ENCODE results near the gene BANF2. TPM values are rescaled to one million over a fixed set of nuclear protein-coding genes. Genes with fewer than 3 reads are reported as not detected.
A peak's percentile ranks its signal among the peaks of the same experiment; 100 is the strongest.

Gene BANF2
- total and polyA plus RNA-seq, 2 experiments from 2014 or later, result not detected

DNA sequence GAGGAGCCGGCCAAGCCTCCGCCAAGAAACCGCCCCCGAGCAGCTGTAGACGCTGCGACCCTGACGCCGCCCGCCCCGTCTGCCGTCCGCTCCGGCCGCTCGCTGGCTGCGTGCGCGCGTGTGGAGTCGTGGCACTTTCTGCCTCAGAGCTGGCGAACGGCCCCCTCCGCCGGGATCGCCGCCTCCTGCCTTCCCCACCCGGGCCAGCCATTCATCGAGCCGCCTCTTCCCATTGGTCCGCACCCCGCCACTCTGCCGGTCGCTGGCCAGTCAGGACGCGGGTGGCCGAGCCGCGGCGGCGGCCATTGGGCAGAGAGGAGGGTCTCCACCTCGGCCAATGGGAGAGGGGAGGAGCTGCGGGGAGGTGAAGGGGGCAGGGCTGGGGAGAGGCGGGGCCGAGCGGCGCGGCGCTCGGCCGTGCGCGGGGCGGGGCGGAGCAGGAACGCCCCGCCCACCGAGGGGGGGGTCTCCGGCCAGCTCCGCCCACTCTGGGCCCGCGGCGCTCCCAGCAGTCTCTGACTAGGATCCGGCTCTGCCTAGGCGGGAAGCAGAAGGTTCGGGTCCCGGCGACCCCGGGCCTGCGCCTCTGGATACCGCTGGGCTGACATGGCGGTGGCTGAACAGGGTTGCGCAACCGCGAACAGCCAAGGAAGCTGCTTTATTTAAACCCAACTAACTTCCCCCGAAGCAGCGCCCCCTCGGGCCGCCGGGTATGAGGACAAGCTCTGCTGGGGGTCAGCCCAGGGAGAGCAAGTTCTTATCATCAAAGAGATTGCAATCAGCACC, 17.5 kb upstream of the BANF2 start, which contains the start of gene RRBP1 (continued):
- TF ChIP-seq CREB1 (CRISPR knock-in tag; IDR thresholded peaks at IDR 0.05; ENCODE audit: low read depth), result peak; percentile 14; the same call in 1 of the 2 replicates

DNA sequence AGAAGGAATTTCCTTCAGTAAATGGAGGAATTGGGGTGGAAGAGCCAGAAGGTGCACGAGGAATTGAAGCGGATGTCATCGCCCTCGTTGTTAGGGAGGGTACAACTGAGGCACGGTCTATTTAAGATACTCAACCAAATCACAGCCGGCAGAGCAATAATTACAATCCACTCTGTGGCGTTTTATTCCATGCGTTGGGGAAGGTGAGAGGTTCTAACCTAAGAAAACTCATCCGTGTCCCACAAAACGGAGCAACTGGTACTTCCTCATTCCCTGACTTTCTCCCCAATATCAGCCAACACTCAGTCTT, 16.9 kb upstream of the BANF2 start:
- H2AFZ ChIP-seq, result peak overlapping the region; percentile 57; the same call in 1 of the 2 replicates

More for the DNA sequence above, 16.9 kb upstream of the BANF2 start:
- no peaks in the 10 kb centered on the region for H3K9me2 ChIP-seq (ENCODE audit: insufficient read depth)
- TF ChIP-seq EZH2phosphoT487 (IDR thresholded peaks at IDR 0.05; ENCODE audit: unreplicated experiment), result no peak
- TF ChIP-seq, protein P1, sequence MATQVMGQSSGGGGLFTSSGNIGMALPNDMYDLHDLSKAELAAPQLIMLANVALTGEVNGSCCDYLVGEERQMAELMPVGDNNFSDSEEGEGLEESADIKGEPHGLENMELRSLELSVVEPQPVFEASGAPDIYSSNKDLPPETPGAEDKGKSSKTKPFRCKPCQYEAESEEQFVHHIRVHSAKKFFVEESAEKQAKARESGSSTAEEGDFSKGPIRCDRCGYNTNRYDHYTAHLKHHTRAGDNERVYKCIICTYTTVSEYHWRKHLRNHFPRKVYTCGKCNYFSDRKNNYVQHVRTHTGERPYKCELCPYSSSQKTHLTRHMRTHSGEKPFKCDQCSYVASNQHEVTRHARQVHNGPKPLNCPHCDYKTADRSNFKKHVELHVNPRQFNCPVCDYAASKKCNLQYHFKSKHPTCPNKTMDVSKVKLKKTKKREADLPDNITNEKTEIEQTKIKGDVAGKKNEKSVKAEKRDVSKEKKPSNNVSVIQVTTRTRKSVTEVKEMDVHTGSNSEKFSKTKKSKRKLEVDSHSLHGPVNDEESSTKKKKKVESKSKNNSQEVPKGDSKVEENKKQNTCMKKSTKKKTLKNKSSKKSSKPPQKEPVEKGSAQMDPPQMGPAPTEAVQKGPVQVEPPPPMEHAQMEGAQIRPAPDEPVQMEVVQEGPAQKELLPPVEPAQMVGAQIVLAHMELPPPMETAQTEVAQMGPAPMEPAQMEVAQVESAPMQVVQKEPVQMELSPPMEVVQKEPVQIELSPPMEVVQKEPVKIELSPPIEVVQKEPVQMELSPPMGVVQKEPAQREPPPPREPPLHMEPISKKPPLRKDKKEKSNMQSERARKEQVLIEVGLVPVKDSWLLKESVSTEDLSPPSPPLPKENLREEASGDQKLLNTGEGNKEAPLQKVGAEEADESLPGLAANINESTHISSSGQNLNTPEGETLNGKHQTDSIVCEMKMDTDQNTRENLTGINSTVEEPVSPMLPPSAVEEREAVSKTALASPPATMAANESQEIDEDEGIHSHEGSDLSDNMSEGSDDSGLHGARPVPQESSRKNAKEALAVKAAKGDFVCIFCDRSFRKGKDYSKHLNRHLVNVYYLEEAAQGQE (IDR thresholded peaks at IDR 0.05; ENCODE audit: unreplicated experiment), result no peak
- TF ChIP-seq, protein P2, sequence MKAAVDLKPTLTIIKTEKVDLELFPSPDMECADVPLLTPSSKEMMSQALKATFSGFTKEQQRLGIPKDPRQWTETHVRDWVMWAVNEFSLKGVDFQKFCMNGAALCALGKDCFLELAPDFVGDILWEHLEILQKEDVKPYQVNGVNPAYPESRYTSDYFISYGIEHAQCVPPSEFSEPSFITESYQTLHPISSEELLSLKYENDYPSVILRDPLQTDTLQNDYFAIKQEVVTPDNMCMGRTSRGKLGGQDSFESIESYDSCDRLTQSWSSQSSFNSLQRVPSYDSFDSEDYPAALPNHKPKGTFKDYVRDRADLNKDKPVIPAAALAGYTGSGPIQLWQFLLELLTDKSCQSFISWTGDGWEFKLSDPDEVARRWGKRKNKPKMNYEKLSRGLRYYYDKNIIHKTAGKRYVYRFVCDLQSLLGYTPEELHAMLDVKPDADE (IDR thresholded peaks at IDR 0.05), result no peak
- no peak for TF ChIP-seq ZNF114 (CRISPR knock-in tag; IDR thresholded peaks at IDR 0.05)
- H3K27ac ChIP-seq (ENCODE audit: low read depth), result peak overlapping the region; percentile 61
- H3K4me3 ChIP-seq, result peak overlapping the region; percentile 55
- Mint-ChIP-seq H3K9me3 (peaks cover 12% of the 10 kb centered on the region; the same call in 1 of the 3 replicates), H3K27ac (peak overlapping the region; percentile 78), H3K36me3 (ENCODE audit: low read depth) (peaks cover 19% of the 10 kb centered on the region), H3K4me3 (peak overlapping the region; percentile 82), H3K27me3 (ENCODE audit: insufficient read depth, low read depth, poor library complexity) (peaks cover 12% of the 10 kb centered on the region), H3K4me1 (peaks cover 32% of the 10 kb centered on the region)
- H3K79me2 ChIP-seq (replicated peaks; ENCODE audit: insufficient read depth), result peaks cover 31% of the 10 kb centered on the region
- H3F3A ChIP-seq (replicated peaks; ENCODE audit: low read depth), result 0 out of 2 replicates have a peak, but pooled peaks cover 4% of the 10 kb centered on the region
- no peak for ATAC-seq
- peak overlapping the region; percentile 76 for H3K4me2 ChIP-seq
- no peaks in the 10 kb centered on the region for H3K36me3 ChIP-seq (ENCODE audit: insufficient read depth)
- no peaks in the 10 kb centered on the region for H3K27me3 ChIP-seq (ENCODE audit: insufficient read depth)
- DNase-seq (ENCODE audit: low spot score), result no peak
- H4K20me1 ChIP-seq (replicated peaks; ENCODE audit: insufficient read depth), result peaks cover 24% of the 10 kb centered on the region
- peaks cover 24% of the 10 kb centered on the region for H3K4me1 ChIP-seq (ENCODE audit: insufficient read depth)
